ENCODE measurements around the gene PNMA1. TPM values are rescaled to one million over a fixed set of nuclear protein-coding genes. Genes with fewer than 3 reads are reported as not detected.
A peak's percentile ranks its signal among the peaks of the same experiment; 100 is the strongest.

PNMA1 gene
- total and polyA plus RNA-seq, 2 of the 13 experiments (the other 11 are each of a cell fraction or from before 2014, with no cell fraction given): 7.0 to 8.3 TPM

- peaks cover 25% of the 10 kb centered on the region for H3K4me1 ChIP-seq (ENCODE audit: insufficient read depth, low read length)
- CTCF ChIA-PET (ENCODE audit: low intra/inter-chr PET ratio, low total read pairs): no interaction called here
- no peak overlapping the region for H3K4me2 ChIP-seq (ENCODE audit: low read depth, low read length)
- WGBS (ENCODE audit: low lambda C conversion rate): over 99% methylated on average over 3 of the region's 3 CpGs
- H3K9ac ChIP-seq (ENCODE audit: insufficient read depth, low read depth, low read length): no peak overlapping the region
- H3K27me3 ChIP-seq (ENCODE audit: control insufficient read depth in 1 of 2, insufficient read depth in 2 of 2, low read length in 2 of 2): no peaks in the 10 kb centered on the region
- no peak overlapping the region for H2AFZ ChIP-seq (ENCODE audit: low read length)
- no peak for DNase-seq (ENCODE audit: low spot score)
- POLR2A ChIA-PET: no interaction called here
- no peak overlapping the region for H3K4me3 ChIP-seq (replicated peaks in 1 of 3; ENCODE audit: insufficient read depth in 1 of 3, low read depth in 2 of 3, low read length in 3 of 3)
- H4K20me1 ChIP-seq (ENCODE audit: insufficient read depth, low read length): no peaks in the 10 kb centered on the region
- in situ Hi-C loops (cut with HindIII; ENCODE audit: extremely low pct_ligation_motif_present, low pct_unique_long_range_greater_than_20kb) (no loop called here), intact Hi-C loops (cut with micrococcal nuclease; ENCODE audit: unreplicated experiment) (no loop called here)
- H3K36me3 ChIP-seq (replicated peaks in 1 of 2; ENCODE audit: control insufficient read depth in 1 of 2, insufficient read depth in 2 of 2, low read length in 2 of 2): no peaks in the 10 kb centered on the region
- no peak for ATAC-seq
- no peak for TF ChIP-seq IRF1 (CRISPR knock-in tag; IDR thresholded peaks at IDR 0.05; ENCODE audit: low read depth)
- no peak for TF ChIP-seq POLR2AphosphoS2 (IDR thresholded peaks at IDR 0.05; ENCODE audit: low read depth, low read length)
- no peak for TF ChIP-seq ZNF274 (CRISPR knock-in tag; IDR thresholded peaks at IDR 0.05)
- no peak for TF ChIP-seq MIER3 (CRISPR knock-in tag; IDR thresholded peaks at IDR 0.05; ENCODE audit: borderline replicate concordance)
- no TSS peak for BruUV-seq (replicated peaks)
- no peaks in the 10 kb centered on the region for H3K9me3 ChIP-seq (ENCODE audit: low read length)
- no peak for FAIRE-seq
- no peaks in the 10 kb centered on the region for H3K79me2 ChIP-seq (ENCODE audit: insufficient read depth, low read length)
- no peak overlapping the region for H3K27ac ChIP-seq (ENCODE audit: extremely low read length, insufficient read depth, low read length)
Measured at GRCh38 chr14:73667854-73668253, 46.3 kb downstream of the PNMA1 start.

- WGBS (ENCODE audit: low lambda C conversion rate): 91% methylated on average over 5 of the region's 5 CpGs
- intact Hi-C loops (cut with micrococcal nuclease; ENCODE audit: unreplicated experiment) (no loop called here), in situ Hi-C loops (cut with HindIII; ENCODE audit: extremely low pct_ligation_motif_present, low pct_unique_long_range_greater_than_20kb) (no loop called here)
- Histone ChIP-seq H3K4me2 (ENCODE audit: low read depth, low read length) (no peak overlapping the region), H3K4me1 (ENCODE audit: insufficient read depth, low read length) (peaks cover 25% of the 10 kb centered on the region), H3K36me3 (replicated peaks in 1 of 2; ENCODE audit: control insufficient read depth in 1 of 2, insufficient read depth in 2 of 2, low read length in 2 of 2) (no peaks in the 10 kb centered on the region), H3K27me3 (ENCODE audit: control insufficient read depth in 1 of 2, insufficient read depth in 2 of 2, low read length in 2 of 2) (no peaks in the 10 kb centered on the region), H3K79me2 (ENCODE audit: insufficient read depth, low read length) (no peaks in the 10 kb centered on the region), H3K9ac (ENCODE audit: insufficient read depth, low read depth, low read length) (no peak overlapping the region), H3K4me3 (replicated peaks in 1 of 3; ENCODE audit: insufficient read depth in 1 of 3, low read depth in 2 of 3, low read length in 3 of 3) (no peak overlapping the region), H2AFZ (ENCODE audit: low read length) (no peak overlapping the region), H3K27ac (ENCODE audit: extremely low read length, insufficient read depth, low read length) (no peak overlapping the region), H3K9me3 (ENCODE audit: low read length) (no peaks in the 10 kb centered on the region), H4K20me1 (ENCODE audit: insufficient read depth, low read length) (no peaks in the 10 kb centered on the region)
- DNase-seq (ENCODE audit: low spot score) (no peak), ATAC-seq (no peak), FAIRE-seq (no peak)
- TF ChIP-seq MAFK (conservative IDR thresholded peaks at IDR 0.05 in 1 of 2, IDR thresholded peaks at IDR 0.05 in 1 of 2; ENCODE audit: low read length in 2 of 2): peak; percentile 90 to 94
- no peak for TF ChIP-seq SIN3B (IDR thresholded peaks at IDR 0.05; ENCODE audit: low read length)
- TF ChIP-seq MAFF (IDR thresholded peaks at IDR 0.05; ENCODE audit: low read depth, low read length): peak; percentile 90
- BruUV-seq (replicated peaks): no TSS peak
- POLR2A ChIA-PET: no interaction called here
- CTCF ChIA-PET (ENCODE audit: low intra/inter-chr PET ratio, low total read pairs): no interaction called here
Measured at GRCh38 chr14:73666583-73666982, 47.6 kb downstream of the PNMA1 start.

Measured in HepG2 (cell line).